KMS-11 (cell line): ENCODE measurements around the gene PGLYRP3.

Source experiments
- H2AFZ ChIP-seq: fragments of 200-600 bp; sonication (generic); 2 replicates; pipeline ENCODE4 v1.6.1; 2016; ENCODE audit warnings: antibody characterized with exemption, mixed run types, low read depth
- H3K27ac ChIP-seq: fragments of 200-600 bp; sonication (generic); 2 replicates; pipeline ENCODE4 v1.6.1; 2016; ENCODE audit warnings: mild to moderate bottlenecking, mixed run types
- H3K27me3 ChIP-seq: fragments of 200-600 bp; sonication (generic); 2 replicates; pipeline ENCODE4 v1.6.1; 2017; ENCODE audit warnings: mild to moderate bottlenecking, low read depth, mixed run types, moderate library complexity; ENCODE audit not compliant: insufficient read depth
- H3K36me3 ChIP-seq: fragments of 200-600 bp; sonication (generic); 2 replicates; pipeline ENCODE4 v1.6.1; 2017; ENCODE audit warnings: mild to moderate bottlenecking, mixed run types; ENCODE audit not compliant: insufficient read depth
- H3K4me1 ChIP-seq: fragments of 200-600 bp; sonication (generic); 2 replicates; pipeline ENCODE4 v1.6.1; 2016; ENCODE audit warnings: mild to moderate bottlenecking, low read depth, mixed run types; ENCODE audit not compliant: poor library complexity, severe bottlenecking
- H3K4me2 ChIP-seq: fragments of 200-600 bp; sonication (generic); 2 replicates; pipeline ENCODE4 v1.7.0; 2016; ENCODE audit warnings: mild to moderate bottlenecking, mixed run types
- H3K4me3 ChIP-seq: fragments of 200-600 bp; sonication (generic); IDR thresholded peaks from 2 replicates; pipeline ENCODE4 v1.6.1; 2017; ENCODE audit warnings: low read depth, low read length, mixed read lengths; ENCODE audit not compliant: insufficient read depth
- H3K79me2 ChIP-seq: fragments of 200-600 bp; sonication (generic); 2 replicates; pipeline ENCODE4 v1.6.1; 2016; ENCODE audit warnings: low read depth, mixed run types; ENCODE audit not compliant: insufficient read depth
- H3K9ac ChIP-seq: fragments of 200-600 bp; sonication (generic); 2 replicates; pipeline ENCODE4 v1.6.1; 2016; ENCODE audit warnings: mild to moderate bottlenecking, mixed run types
- H4K20me1 ChIP-seq: fragments of 200-600 bp; sonication (generic); 2 replicates; pipeline ENCODE4 v1.6.1; 2016; ENCODE audit warnings: mild to moderate bottlenecking, mixed run types; ENCODE audit not compliant: insufficient read depth
- TF ChIP-seq, protein P1 (sequence below): fragments of 200-600 bp; sonication (generic); conservative IDR thresholded peaks from 2 replicates; pipeline ENCODE4 v1.6.1; 2017; ENCODE audit warnings: low read depth, mild to moderate bottlenecking, antibody characterized with exemption, low read length, moderate library complexity, mixed read lengths

The PGLYRP3 gene

DNA sequence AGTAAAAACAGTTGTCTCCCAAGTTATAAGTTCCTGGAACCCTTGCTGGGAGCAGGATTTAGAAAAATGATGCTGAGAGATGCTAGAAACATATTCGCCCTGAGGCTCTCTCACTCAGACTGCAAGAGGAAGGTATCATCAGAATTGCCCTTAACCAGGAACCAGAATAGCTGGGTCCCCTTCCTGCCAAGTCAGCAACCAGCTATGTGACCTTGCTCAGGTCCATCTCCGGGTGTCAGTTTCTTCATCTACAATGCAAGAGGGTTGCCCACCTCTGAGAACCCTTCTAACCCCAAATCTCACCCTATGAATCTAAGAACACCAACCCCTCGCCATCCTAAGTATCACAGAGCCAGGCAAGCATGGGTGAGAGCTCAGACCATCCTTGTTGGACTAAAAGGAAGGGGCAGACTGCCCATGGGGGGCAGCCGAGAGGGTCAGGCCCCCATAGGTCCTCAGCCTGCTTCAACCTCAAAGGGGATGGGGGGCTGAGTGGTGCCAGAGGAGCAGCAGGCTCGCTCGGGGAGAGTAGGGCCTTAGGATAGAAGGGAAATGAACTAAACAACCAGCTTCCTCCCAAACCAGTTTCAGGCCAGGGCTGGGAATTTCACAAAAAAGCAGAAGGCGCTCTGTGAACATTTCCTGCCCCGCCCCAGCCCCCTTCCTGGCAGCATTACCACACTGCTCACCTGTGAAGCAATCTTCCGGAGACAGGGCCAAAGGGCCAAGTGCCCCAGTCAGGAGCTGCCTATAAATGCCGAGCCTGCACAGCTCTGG is 44.5 kb upstream of the PGLYRP3 start:
- H3K9ac ChIP-seq: no peak overlapping the region
- H3K4me3 ChIP-seq: no peak overlapping the region
- no peaks in the 10 kb centered on the region for H3K36me3 ChIP-seq
- no peak overlapping the region for H3K27ac ChIP-seq
- H4K20me1 ChIP-seq: no peaks in the 10 kb centered on the region
- no peaks in the 10 kb centered on the region for H3K27me3 ChIP-seq
- no peak overlapping the region for H3K4me2 ChIP-seq
- TF ChIP-seq, protein P1, sequence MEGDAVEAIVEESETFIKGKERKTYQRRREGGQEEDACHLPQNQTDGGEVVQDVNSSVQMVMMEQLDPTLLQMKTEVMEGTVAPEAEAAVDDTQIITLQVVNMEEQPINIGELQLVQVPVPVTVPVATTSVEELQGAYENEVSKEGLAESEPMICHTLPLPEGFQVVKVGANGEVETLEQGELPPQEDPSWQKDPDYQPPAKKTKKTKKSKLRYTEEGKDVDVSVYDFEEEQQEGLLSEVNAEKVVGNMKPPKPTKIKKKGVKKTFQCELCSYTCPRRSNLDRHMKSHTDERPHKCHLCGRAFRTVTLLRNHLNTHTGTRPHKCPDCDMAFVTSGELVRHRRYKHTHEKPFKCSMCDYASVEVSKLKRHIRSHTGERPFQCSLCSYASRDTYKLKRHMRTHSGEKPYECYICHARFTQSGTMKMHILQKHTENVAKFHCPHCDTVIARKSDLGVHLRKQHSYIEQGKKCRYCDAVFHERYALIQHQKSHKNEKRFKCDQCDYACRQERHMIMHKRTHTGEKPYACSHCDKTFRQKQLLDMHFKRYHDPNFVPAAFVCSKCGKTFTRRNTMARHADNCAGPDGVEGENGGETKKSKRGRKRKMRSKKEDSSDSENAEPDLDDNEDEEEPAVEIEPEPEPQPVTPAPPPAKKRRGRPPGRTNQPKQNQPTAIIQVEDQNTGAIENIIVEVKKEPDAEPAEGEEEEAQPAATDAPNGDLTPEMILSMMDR: no peak
- no peak overlapping the region for H2AFZ ChIP-seq
- peaks cover 10% of the 10 kb centered on the region for H3K4me1 ChIP-seq
- no peaks in the 10 kb centered on the region for H3K79me2 ChIP-seq

GRCh38 chr1:153356392-153357075 is 43.8 kb upstream of the PGLYRP3 start:
- Histone ChIP-seq H3K9ac (no peak overlapping the region), H4K20me1 (no peaks in the 10 kb centered on the region), H3K4me3 (no peak overlapping the region), H3K27me3 (no peaks in the 10 kb centered on the region), H3K79me2 (no peaks in the 10 kb centered on the region), H3K36me3 (no peaks in the 10 kb centered on the region), H3K27ac (no peak overlapping the region), H2AFZ (no peak overlapping the region), H3K4me2 (no peak overlapping the region), H3K4me1 (peaks cover 10% of the 10 kb centered on the region)
- TF ChIP-seq, protein P1: no peak

DNA sequence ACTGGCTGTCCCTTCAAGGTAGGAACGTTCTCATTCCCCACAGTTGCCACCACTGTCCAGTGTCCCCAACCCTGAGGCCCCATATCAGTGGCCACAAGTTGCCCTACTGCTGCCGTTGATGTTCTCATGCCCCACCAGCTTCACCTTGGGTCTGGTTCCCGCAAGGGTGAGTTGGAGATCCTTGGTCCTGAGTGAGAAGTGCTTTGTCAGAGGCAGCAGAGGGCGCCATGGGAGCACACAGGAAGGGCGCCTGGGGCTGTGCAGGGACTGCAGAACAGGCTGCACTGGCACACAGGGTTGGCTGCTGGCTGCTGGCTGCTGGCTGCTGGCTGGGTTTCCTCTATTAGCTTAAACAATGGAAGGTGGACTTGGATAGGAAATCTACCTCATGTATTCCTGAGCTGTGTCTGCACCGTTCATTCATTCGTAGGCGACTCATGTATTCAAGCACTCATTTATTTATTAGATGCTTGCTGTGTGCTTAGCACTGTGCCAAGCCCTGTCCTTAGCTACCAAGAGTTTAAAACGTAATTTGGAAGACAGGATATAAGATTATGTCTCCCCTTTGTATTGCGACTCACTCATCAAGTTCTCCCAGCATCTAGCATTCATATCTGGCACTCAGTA is 42.8 kb upstream of the PGLYRP3 start:
- Histone ChIP-seq H3K4me2 (no peak overlapping the region), H3K9ac (no peak overlapping the region), H3K36me3 (no peaks in the 10 kb centered on the region), H4K20me1 (no peaks in the 10 kb centered on the region), H2AFZ (no peak overlapping the region), H3K4me1 (peaks cover 10% of the 10 kb centered on the region), H3K79me2 (no peaks in the 10 kb centered on the region), H3K27me3 (no peaks in the 10 kb centered on the region), H3K27ac (no peak overlapping the region), H3K4me3 (no peak overlapping the region)
- TF ChIP-seq, protein P1: peak; percentile 80

DNA sequence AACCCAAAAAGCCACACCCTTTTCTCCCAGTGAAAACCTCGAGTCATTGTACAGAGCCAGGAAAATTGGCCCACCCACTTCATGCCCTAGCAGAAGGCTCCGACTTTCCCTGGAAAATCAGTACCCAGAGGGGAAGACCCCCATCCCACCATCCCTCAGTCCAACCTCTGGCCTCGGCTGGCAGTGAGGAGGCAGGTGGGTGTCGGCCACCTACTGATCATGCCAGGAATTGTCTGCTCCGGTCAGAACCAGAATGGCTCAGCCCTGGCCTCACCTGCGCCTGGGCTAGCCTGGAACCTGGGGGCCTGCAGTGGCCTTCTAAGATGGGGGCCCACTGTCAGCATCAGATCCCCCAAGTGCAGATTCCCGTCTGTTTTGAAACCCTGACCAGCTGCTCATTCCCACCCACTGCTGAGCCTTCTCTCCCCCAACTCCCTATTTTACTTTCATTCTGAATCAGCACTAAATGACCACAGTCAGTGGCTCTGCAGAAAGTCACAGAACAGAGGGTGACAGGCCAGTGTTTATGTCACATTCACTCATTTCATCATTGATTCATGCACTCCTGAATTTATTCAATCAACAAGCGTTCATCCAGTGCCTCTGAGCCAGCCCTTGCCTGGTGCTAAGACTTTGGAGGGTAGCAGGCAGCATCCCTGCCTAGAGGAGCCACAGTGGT is 41.9 kb upstream of the PGLYRP3 start:
- no peak overlapping the region for H2AFZ ChIP-seq
- H4K20me1 ChIP-seq: no peaks in the 10 kb centered on the region
- no peaks in the 10 kb centered on the region for H3K27me3 ChIP-seq
- no peaks in the 10 kb centered on the region for H3K79me2 ChIP-seq
- TF ChIP-seq, protein P1: no peak
- no peak overlapping the region for H3K27ac ChIP-seq
- H3K9ac ChIP-seq: no peak overlapping the region
- peaks cover 10% of the 10 kb centered on the region for H3K4me1 ChIP-seq
- H3K36me3 ChIP-seq: no peaks in the 10 kb centered on the region
- no peak overlapping the region for H3K4me3 ChIP-seq
- H3K4me2 ChIP-seq: no peak overlapping the region
